IMR-90 (cell line): ENCODE results near the gene ZNF124. TPM values are rescaled to one million over a fixed set of nuclear protein-coding genes. Genes with fewer than 3 reads are reported as not detected.
"Not testable (repeated sequence)": the region's sequence is repeated elsewhere in the genome, so short reads cannot be mapped to it uniquely, and the experiment has no call there.

Experiments used
- ATAC-seq: fragments of 200-7000 bp; cut with Tn5 transposase; 2 replicates; pipeline ENCODE4 v1.9.1; 2020; ENCODE audit warnings: low read depth, mild to moderate bottlenecking, moderate library complexity
- BruUV-seq: library from RNA; stranded (reverse); fragments of 400-500 nt; replicated peaks from 2 replicates; lab custom pipeline; 2021; lab: Mats Ljungman, UMichigan
- CTCF ChIA-PET: fragments of 300-600 bp; formaldehyde crosslinking; extraction: SDS; loops from one replicate; lab custom pipeline; 2021; ENCODE audit warnings: antibody characterized with exemption; lab: Yijun Ruan, JAX
- POLR2A ChIA-PET: fragments of 300-600 bp; sonication (Branson Sonifier 250); formaldehyde crosslinking; loops from one replicate; lab custom pipeline; 2022; ENCODE audit warnings: antibody characterized with exemption; ENCODE audit not compliant: unreplicated experiment; lab: Charles Lee
- DNase-seq: peaks from one replicate; pipeline ENCODE4 v3.0.0; 2013
- H2AFZ ChIP-seq: replicated peaks from 2 replicates; pipeline ENCODE3; 2013; ENCODE audit warnings: low read length, mild to moderate bottlenecking; ENCODE audit not compliant: poor library complexity
- H2AK5ac ChIP-seq: 2 replicates; pipeline ENCODE4 v1.6.1; 2013; ENCODE audit warnings: low read depth, low read length, inconsistent platforms
- H2AK9ac ChIP-seq: replicated peaks from 2 replicates; pipeline ENCODE3; 2013; ENCODE audit warnings: mild to moderate bottlenecking, low read depth, low read length, moderate library complexity; ENCODE audit not compliant: poor library complexity
- H2BK120ac ChIP-seq: 2 replicates; pipeline ENCODE4 v1.6.1; 2013; ENCODE audit warnings: low read depth, low read length, inconsistent platforms
- H2BK15ac ChIP-seq: 3 replicates; pipeline ENCODE4 v1.6.1; 2013; ENCODE audit warnings: low read depth, low read length, inconsistent platforms
- H2BK20ac ChIP-seq: 2 replicates; pipeline ENCODE4 v1.6.1; 2013; ENCODE audit warnings: low read depth, mild to moderate bottlenecking, inconsistent platforms, low read length, moderate library complexity
- H2BK5ac ChIP-seq: 2 replicates; pipeline ENCODE4 v1.6.1; 2013; ENCODE audit warnings: mild to moderate bottlenecking, low read depth, low read length, inconsistent platforms; ENCODE audit not compliant: poor library complexity, severe bottlenecking
- H3K14ac ChIP-seq: replicated peaks from 2 replicates; pipeline ENCODE4 v1.6.1; 2013; ENCODE audit warnings: low read depth, low read length, inconsistent platforms
- H3K18ac ChIP-seq: 2 replicates; pipeline ENCODE4 v1.6.1; 2013; ENCODE audit warnings: low read depth, low read length, control low read depth
- H3K23ac ChIP-seq: 2 replicates; pipeline ENCODE4 v1.6.1; 2013; ENCODE audit warnings: low read depth, low read length, inconsistent platforms
- H3K27ac ChIP-seq: 2 replicates; pipeline ENCODE4 v1.5.1; 2013; ENCODE audit warnings: mild to moderate bottlenecking, control low read depth, low read length; ENCODE audit not compliant: insufficient read depth
- H3K27me3 ChIP-seq: 2 replicates; pipeline ENCODE4 v1.6.1; 2013; ENCODE audit warnings: low read length; ENCODE audit not compliant: control insufficient read depth, insufficient read depth
- H3K36me3 ChIP-seq: 2 replicates; pipeline ENCODE4 v1.6.1; 2013; ENCODE audit warnings: low read length, mixed read lengths; ENCODE audit not compliant: control insufficient read depth, insufficient read depth
- H3K4ac ChIP-seq: 2 replicates; pipeline ENCODE4 v1.6.1; 2013; ENCODE audit warnings: low read depth, low read length, inconsistent platforms
- H3K4me1 ChIP-seq: 2 replicates; pipeline ENCODE4 v1.6.1; 2013; ENCODE audit warnings: low read length, mixed read lengths; ENCODE audit not compliant: control insufficient read depth, insufficient read depth
- H3K4me2 ChIP-seq: 2 replicates; pipeline ENCODE4 v1.6.1; 2013; ENCODE audit warnings: low read depth, mild to moderate bottlenecking, control low read depth, low read length, moderate library complexity
- H3K4me3 ChIP-seq: 2 replicates; pipeline ENCODE4 v1.5.1; 2013; ENCODE audit warnings: low read depth, mild to moderate bottlenecking, control low read depth, low read length, moderate library complexity; ENCODE audit not compliant: insufficient read depth
- H3K56ac ChIP-seq: 2 replicates; pipeline ENCODE4 v1.6.1; 2013; ENCODE audit warnings: low read length, inconsistent platforms; ENCODE audit not compliant: insufficient read depth; ENCODE audit errors: extremely low read depth
- H3K79me1 ChIP-seq, 2 experiments: 2 replicates each; pipeline ENCODE4 v1.6.1; 2013; ENCODE audit warnings: low read length in 2 of 2, inconsistent platforms in 1 of 2, low read depth in 1 of 2
- H3K9ac ChIP-seq: 2 replicates; pipeline ENCODE4 v1.6.1; 2013; ENCODE audit warnings: low read depth, low read length, control low read depth
- H3K9me1 ChIP-seq: 2 replicates; pipeline ENCODE4 v1.6.1; 2013; ENCODE audit warnings: low read length, inconsistent platforms; ENCODE audit not compliant: insufficient read depth
- H3K9me3 ChIP-seq: 2 replicates; pipeline ENCODE4 v1.6.1; 2013; ENCODE audit warnings: low read length; ENCODE audit not compliant: control insufficient read depth, insufficient read depth
- H4K20me1 ChIP-seq: 2 replicates; pipeline ENCODE4 v1.6.1; 2013; ENCODE audit warnings: low read length, inconsistent platforms; ENCODE audit not compliant: insufficient read depth
- H4K5ac ChIP-seq: 2 replicates; pipeline ENCODE4 v1.6.1; 2013; ENCODE audit warnings: mild to moderate bottlenecking, low read depth, low read length, control low read depth
- H4K8ac ChIP-seq, 2 experiments: 2 replicates each; pipeline ENCODE4 v1.6.1; 2013; ENCODE audit warnings: low read depth in 2 of 2, low read length in 2 of 2, control low read depth in 1 of 2, inconsistent platforms in 1 of 2
- H4K91ac ChIP-seq: 2 replicates; pipeline ENCODE4 v1.6.1; 2013; ENCODE audit warnings: low read depth, low read length, inconsistent platforms; ENCODE audit not compliant: insufficient read depth
- dilution Hi-C: fragments of 300-500 bp; cut with HindIII; formaldehyde crosslinking; loops from one replicate; pipeline ENCODE4 v1.14.3; 2018; ENCODE audit warnings: low sequenced_read_pairs; ENCODE audit not compliant: unreplicated experiment
- in situ Hi-C: fragments of 300-500 bp; cut with MboI; formaldehyde crosslinking; loops from 3 replicates; pipeline ENCODE4 v1.14.3; 2019; ENCODE audit warnings: low sequenced_read_pairs, inconsistent platforms, mixed read lengths
- intact Hi-C: fragments of 100-400 bp; cut with micrococcal nuclease; formaldehyde crosslinking; loops from 2 replicates; pipeline ENCODE4 v1.10.0; 2022
- polyA plus RNA-seq, 3 experiments: library from polyadenylated mRNA; depleted of rRNA; stranded (reverse); fragments of >200 nt; gene quantifications; 2 replicates each; pipeline ENCODE4 v1.2.3, GENCODE V29; 2012; ENCODE audit warnings: low replicate concordance in 1 of 3
- total RNA-seq: library from RNA; depleted of rRNA; stranded (reverse); fragments of >200 nt; gene quantifications from 2 replicates; pipeline ENCODE4 v1.2.3, GENCODE V29; 2012

Gene ZNF124
- total and polyA plus RNA-seq, 2 of the 4 experiments (the other 2 are of a cell fraction) = 3.2 to 89.3 TPM

DNA sequence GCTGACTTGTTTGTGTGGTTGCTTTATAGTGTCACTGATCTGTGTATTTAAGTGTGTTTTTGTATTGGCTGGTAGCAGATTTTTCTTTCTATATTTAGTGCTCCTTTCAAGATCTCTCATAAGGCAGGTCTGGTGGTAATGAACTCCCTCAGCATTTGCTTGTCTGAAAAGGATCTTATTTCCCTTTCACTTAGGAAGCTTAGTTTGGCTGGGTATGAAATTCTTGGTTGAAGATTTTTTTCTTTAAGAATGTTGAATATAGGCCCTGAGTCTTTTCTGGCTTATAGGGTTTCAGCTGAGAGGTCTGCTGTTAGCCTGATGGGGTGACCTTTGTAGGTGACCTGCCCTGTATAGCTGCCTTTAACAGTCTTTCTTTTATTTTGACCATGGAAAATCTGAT lies 32.3 kb downstream of the ZNF124 start:
- H2BK15ac ChIP-seq, H3K27ac ChIP-seq, dilution Hi-C loops, H2BK20ac ChIP-seq, H3K23ac ChIP-seq, H3K27me3 ChIP-seq, H3K56ac ChIP-seq, BruUV-seq, H3K4me1 ChIP-seq, intact Hi-C loops, H3K79me1 ChIP-seq, in situ Hi-C loops, DNase-seq, H4K91ac ChIP-seq, H4K5ac ChIP-seq, H3K18ac ChIP-seq, H3K4ac ChIP-seq, ATAC-seq, H2AFZ ChIP-seq, H3K14ac ChIP-seq, H3K4me3 ChIP-seq, CTCF ChIA-PET, H3K4me2 ChIP-seq, H3K9me1 ChIP-seq, H2BK5ac ChIP-seq, H4K20me1 ChIP-seq, POLR2A ChIA-PET, H3K36me3 ChIP-seq, H2AK5ac ChIP-seq, H4K8ac ChIP-seq, H2AK9ac ChIP-seq, H2BK120ac ChIP-seq, H3K9ac ChIP-seq: not testable (repeated sequence)
- peaks cover 35% of the 10 kb centered on the region for H3K9me3 ChIP-seq
